ENCODE data around the gene DRGX.

DRGX gene

GRCh38 chr10:49338604-49339003, 57.3 kb downstream of the DRGX start:
- no peak for DNase-seq (ENCODE audit: low spot score)

GRCh38 chr10:49335364-49335972, 60.4 kb downstream of the DRGX start:
- DNase-seq (ENCODE audit: low spot score), result no peak

GRCh38 chr10:49334964-49335363, 60.9 kb downstream of the DRGX start:
- no peak for DNase-seq (ENCODE audit: low spot score)

GRCh38 chr10:49333192-49333591, 62.7 kb downstream of the DRGX start:
- no peak for DNase-seq (ENCODE audit: low spot score)

- no peak for DNase-seq (ENCODE audit: low spot score)
These were observed 63.1 kb downstream of the DRGX start for GRCh38 chr10:49332768-49333167.

GRCh38 chr10:49332333-49332732, 63.6 kb downstream of the DRGX start:
- DNase-seq (ENCODE audit: low spot score), result no peak

- DNase-seq (ENCODE audit: low spot score), result no peak
These were observed 64.5 kb downstream of the DRGX start for GRCh38 chr10:49331431-49331830.

GRCh38 chr10:49330127-49330665, 65.7 kb downstream of the DRGX start:
- DNase-seq (ENCODE audit: low spot score), result no peak

- no peak for DNase-seq (ENCODE audit: low spot score)
These were observed 66.8 kb downstream of the DRGX start for GRCh38 chr10:49329146-49329505.

GRCh38 chr10:49328401-49329145, 67.3 kb downstream of the DRGX start:
- no peak for DNase-seq (ENCODE audit: low spot score)

GRCh38 chr10:49327036-49327813, 68.7 kb downstream of the DRGX start:
- DNase-seq (ENCODE audit: low spot score), result no peak

- no peak for DNase-seq (ENCODE audit: low spot score)
These were observed 69.7 kb downstream of the DRGX start for GRCh38 chr10:49325916-49326783.

GRCh38 chr10:49325131-49325915, 70.6 kb downstream of the DRGX start:
- no peak for DNase-seq (ENCODE audit: low spot score)

- no peak for DNase-seq (ENCODE audit: low spot score)
These were observed 71.2 kb downstream of the DRGX start for GRCh38 chr10:49324711-49325110.

- no peak for DNase-seq (ENCODE audit: low spot score)
These were observed 72.0 kb downstream of the DRGX start for GRCh38 chr10:49323896-49324270.

- no peak for DNase-seq (ENCODE audit: low spot score)
These were observed 72.6 kb downstream of the DRGX start for GRCh38 chr10:49323171-49323895.

GRCh38 chr10:49322371-49323170, 73.3 kb downstream of the DRGX start:
- DNase-seq (ENCODE audit: low spot score), result no peak

GRCh38 chr10:49321021-49321420, 74.9 kb downstream of the DRGX start:
- DNase-seq (ENCODE audit: low spot score), result no peak

- no peak for DNase-seq (ENCODE audit: low spot score)
These were observed 75.7 kb downstream of the DRGX start for GRCh38 chr10:49320191-49320590.

GRCh38 chr10:49319206-49319605, 76.7 kb downstream of the DRGX start:
- DNase-seq (ENCODE audit: low spot score), result no peak

Measured in RKO (cell line).